OCI-LY1 (cell line): ENCODE data around the gene HMGA1.

Source experiments
- H2AFZ ChIP-seq: fragments of 200-600 bp; sonication (generic), shearing (Covaris generic); 2 replicates; pipeline ENCODE4 v1.6.0; 2014; ENCODE audit warnings: antibody characterized with exemption, mild to moderate bottlenecking, low read length
- H3F3A ChIP-seq: fragments of 200-600 bp; sonication (generic), shearing (Covaris generic); 2 replicates; pipeline ENCODE4 v1.6.0; 2014; ENCODE audit warnings: mild to moderate bottlenecking, antibody characterized with exemption, low read length, moderate library complexity; ENCODE audit not compliant: insufficient read depth
- H3K27ac ChIP-seq: fragments of 200-600 bp; sonication (generic); 2 replicates; pipeline ENCODE4 v1.5.1; 2014; ENCODE audit warnings: low read length, mixed run types, mild to moderate bottlenecking, low read depth; ENCODE audit not compliant: poor library complexity, severe bottlenecking
- H3K27me3 ChIP-seq: fragments of 200-600 bp; sonication (generic); 2 replicates; pipeline ENCODE4 v1.6.0; 2014; ENCODE audit warnings: antibody characterized with exemption, mild to moderate bottlenecking, low read length, moderate library complexity; ENCODE audit not compliant: insufficient read depth
- H3K36me3 ChIP-seq: fragments of 200-600 bp; sonication (generic); 2 replicates; pipeline ENCODE4 v1.6.1; 2014; ENCODE audit warnings: mild to moderate bottlenecking, antibody characterized with exemption, low read length, moderate library complexity, mixed read lengths; ENCODE audit not compliant: insufficient read depth
- H3K4me1 ChIP-seq: fragments of 200-600 bp; sonication (generic); 2 replicates; pipeline ENCODE4 v1.5.1; 2014; ENCODE audit warnings: mild to moderate bottlenecking, low read length, moderate library complexity; ENCODE audit not compliant: insufficient read depth, severe bottlenecking
- H3K4me2 ChIP-seq: fragments of 200-600 bp; sonication (generic), shearing (Covaris generic); 2 replicates; pipeline ENCODE4 v1.6.1; 2014; ENCODE audit warnings: low read length
- H3K4me3 ChIP-seq: fragments of 200-600 bp; sonication (generic); 2 replicates; pipeline ENCODE4 v1.5.1; 2014; ENCODE audit warnings: low read length, low read depth, mild to moderate bottlenecking, mixed read lengths; ENCODE audit not compliant: poor library complexity, severe bottlenecking
- H3K79me2 ChIP-seq: fragments of 200-600 bp; shearing (Covaris generic); 2 replicates; pipeline ENCODE4 v1.6.1; 2016; ENCODE audit warnings: mixed run types, low read length, mixed read lengths; ENCODE audit not compliant: insufficient read depth
- H3K9ac ChIP-seq: fragments of 200-600 bp; sonication (generic), shearing (Covaris generic); 2 replicates; pipeline ENCODE4 v1.6.1; 2014; ENCODE audit warnings: mild to moderate bottlenecking, low read length, mixed read lengths
- H3K9me2 ChIP-seq: fragments of 200-600 bp; sonication (generic), shearing (Covaris generic); 2 replicates; pipeline ENCODE4 v1.6.1; 2014; ENCODE audit warnings: low read depth, mild to moderate bottlenecking, low read length, mixed read lengths
- H3K9me3 ChIP-seq: fragments of 200-600 bp; shearing (Covaris generic); 2 replicates; pipeline ENCODE4 v1.6.1; 2014; ENCODE audit warnings: low read length, mixed read lengths
- H4K20me1 ChIP-seq: fragments of 200-600 bp; sonication (generic), shearing (Covaris generic); 2 replicates; pipeline ENCODE4 v1.6.0; 2016; ENCODE audit warnings: mild to moderate bottlenecking, low read length; ENCODE audit not compliant: insufficient read depth
- EZH2 ChIP-seq: fragments of 200-600 bp; sonication (generic), shearing (Covaris generic); IDR thresholded peaks from 2 replicates; pipeline ENCODE4 v1.8.0; 2017; ENCODE audit warnings: borderline replicate concordance, mixed run types, mild to moderate bottlenecking, antibody characterized with exemption, low read length, moderate library complexity, mixed read lengths
- TF ChIP-seq, protein P1 (sequence below): fragments of 200-600 bp; sonication (generic), shearing (Covaris generic); IDR thresholded peaks from 2 replicates; pipeline ENCODE4 v1.5.1; 2017; ENCODE audit warnings: mild to moderate bottlenecking, antibody characterized with exemption, low read length, moderate library complexity, mixed read lengths

Gene HMGA1

DNA sequence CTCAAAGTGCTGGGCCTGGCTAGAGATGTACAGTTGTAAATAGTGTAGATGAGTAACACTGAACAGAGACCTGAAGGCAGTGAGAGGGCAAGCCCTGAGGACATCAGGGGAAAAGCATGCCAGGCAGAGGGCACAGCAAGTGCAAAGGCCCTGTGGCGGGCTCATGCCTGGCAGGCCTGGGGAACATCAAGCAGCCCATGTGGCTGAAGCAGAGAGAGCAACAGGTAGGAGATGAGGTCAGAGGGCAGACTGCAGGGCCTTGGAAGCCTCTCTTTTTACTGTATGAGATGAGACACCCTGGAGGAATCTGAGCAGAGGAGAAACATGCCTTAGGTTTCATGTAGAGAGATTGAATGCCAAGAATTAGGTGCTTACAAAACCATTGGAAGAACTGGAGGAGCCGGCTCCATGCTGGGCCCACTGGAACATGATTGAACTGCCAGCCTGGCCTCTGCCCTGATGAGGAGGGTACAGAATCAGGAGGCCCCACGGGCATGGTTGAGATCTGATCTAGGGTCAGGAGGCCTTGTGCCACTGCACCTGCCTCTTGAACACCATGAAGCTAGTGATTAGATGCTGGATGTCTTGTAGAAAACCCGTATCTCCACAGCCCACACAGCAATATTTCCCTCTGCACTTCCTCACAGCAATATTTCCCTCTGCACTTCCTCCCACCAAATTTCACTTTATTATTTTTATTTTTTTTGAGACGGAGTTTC is 5.9 kb upstream of the HMGA1 start:
- H3K79me2 ChIP-seq, result no peaks in the 10 kb centered on the region
- no peaks in the 10 kb centered on the region for H3K27me3 ChIP-seq
- no peak overlapping the region for H3K27ac ChIP-seq
- no peaks in the 10 kb centered on the region; the same call in 1 of the 2 replicates for H3F3A ChIP-seq
- H2AFZ ChIP-seq, result no peak overlapping the region
- no peak overlapping the region for H3K9ac ChIP-seq
- no peak for TF ChIP-seq EZH2
- TF ChIP-seq, protein P1, sequence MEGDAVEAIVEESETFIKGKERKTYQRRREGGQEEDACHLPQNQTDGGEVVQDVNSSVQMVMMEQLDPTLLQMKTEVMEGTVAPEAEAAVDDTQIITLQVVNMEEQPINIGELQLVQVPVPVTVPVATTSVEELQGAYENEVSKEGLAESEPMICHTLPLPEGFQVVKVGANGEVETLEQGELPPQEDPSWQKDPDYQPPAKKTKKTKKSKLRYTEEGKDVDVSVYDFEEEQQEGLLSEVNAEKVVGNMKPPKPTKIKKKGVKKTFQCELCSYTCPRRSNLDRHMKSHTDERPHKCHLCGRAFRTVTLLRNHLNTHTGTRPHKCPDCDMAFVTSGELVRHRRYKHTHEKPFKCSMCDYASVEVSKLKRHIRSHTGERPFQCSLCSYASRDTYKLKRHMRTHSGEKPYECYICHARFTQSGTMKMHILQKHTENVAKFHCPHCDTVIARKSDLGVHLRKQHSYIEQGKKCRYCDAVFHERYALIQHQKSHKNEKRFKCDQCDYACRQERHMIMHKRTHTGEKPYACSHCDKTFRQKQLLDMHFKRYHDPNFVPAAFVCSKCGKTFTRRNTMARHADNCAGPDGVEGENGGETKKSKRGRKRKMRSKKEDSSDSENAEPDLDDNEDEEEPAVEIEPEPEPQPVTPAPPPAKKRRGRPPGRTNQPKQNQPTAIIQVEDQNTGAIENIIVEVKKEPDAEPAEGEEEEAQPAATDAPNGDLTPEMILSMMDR, result no peak
- no peak overlapping the region for H3K4me3 ChIP-seq
- H3K36me3 ChIP-seq, result no peaks in the 10 kb centered on the region
- H3K4me1 ChIP-seq, result peaks cover 26% of the 10 kb centered on the region
- no peaks in the 10 kb centered on the region for H3K9me2 ChIP-seq
- H4K20me1 ChIP-seq, result no peaks in the 10 kb centered on the region
- H3K9me3 ChIP-seq, result no peaks in the 10 kb centered on the region
- H3K4me2 ChIP-seq, result no peak overlapping the region

DNA sequence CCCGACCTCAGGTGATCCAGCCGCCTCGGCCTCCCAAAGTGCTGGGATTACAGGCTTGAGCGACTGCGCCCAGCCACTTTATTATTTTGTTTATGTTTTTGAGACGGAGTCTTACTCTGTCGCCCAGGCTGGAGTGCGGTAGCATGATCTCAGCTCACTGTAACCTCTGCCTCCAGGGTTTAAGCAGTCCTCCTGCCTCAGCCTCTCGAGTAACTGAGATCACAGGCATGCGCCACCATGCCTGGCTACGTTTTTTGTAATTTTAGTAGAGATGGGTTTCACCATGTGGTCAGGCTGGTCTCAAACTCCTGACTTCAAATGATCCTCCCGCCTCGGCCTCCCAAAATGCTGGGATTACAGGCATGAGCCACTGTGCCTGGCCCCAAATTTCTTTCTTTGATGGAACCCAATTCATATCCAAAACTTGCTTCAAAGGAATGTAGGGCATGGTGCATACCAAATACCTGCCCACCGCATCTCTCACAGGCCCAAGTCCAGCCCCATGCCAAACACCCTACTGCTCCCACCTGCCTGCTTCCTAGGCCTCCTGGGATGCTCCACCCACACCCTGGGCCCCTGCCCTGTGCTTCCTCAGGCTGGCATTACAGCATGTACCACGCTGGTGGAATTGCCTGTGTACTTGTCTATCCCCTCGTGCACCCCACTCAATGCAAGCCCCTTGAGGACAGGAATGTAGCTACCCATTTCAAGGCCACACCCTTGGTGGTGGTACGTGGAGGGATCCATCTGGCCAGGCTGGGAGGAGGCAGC is 4.9 kb upstream of the HMGA1 start:
- Histone ChIP-seq H2AFZ (no peak overlapping the region), H3K9ac (no peak overlapping the region), H3K4me1 (peaks cover 32% of the 10 kb centered on the region), H3K27me3 (no peaks in the 10 kb centered on the region), H3K27ac (no peak overlapping the region), H3K9me3 (no peaks in the 10 kb centered on the region), H3K36me3 (no peaks in the 10 kb centered on the region), H3F3A (no peaks in the 10 kb centered on the region; the same call in 1 of the 2 replicates), H3K79me2 (no peaks in the 10 kb centered on the region), H3K9me2 (no peaks in the 10 kb centered on the region), H3K4me2 (no peak overlapping the region), H3K4me3 (no peak overlapping the region), H4K20me1 (no peaks in the 10 kb centered on the region)
- TF ChIP-seq, protein P1, result no peak
- no peak for TF ChIP-seq EZH2

DNA sequence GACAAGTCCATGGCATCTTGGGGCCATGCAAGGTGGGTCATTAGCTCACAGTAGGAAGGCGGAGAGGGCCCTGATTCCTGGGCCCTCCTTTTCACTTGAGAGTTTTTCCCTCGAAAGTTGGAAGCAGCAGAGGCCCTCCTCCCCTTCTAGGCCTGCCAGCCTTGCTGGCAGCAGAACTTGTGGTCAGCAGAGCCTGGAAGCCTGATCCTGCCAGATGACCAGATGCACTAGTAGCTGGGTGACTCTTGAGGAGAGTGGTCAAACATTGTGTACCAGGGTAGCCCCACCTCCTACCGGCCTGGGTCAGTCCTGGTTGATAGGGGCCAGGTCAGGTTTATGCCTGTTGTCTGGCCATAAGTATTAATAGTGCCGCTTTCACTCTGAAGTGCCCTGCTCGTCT is 3.8 kb upstream of the HMGA1 start:
- H3K27me3 ChIP-seq, result no peaks in the 10 kb centered on the region
- peaks cover 22% of the 10 kb centered on the region for H3K4me1 ChIP-seq
- H3K4me2 ChIP-seq, result no peak overlapping the region
- H3K27ac ChIP-seq, result no peak overlapping the region
- H4K20me1 ChIP-seq, result no peaks in the 10 kb centered on the region
- no peaks in the 10 kb centered on the region for H3K9me2 ChIP-seq
- no peak overlapping the region for H2AFZ ChIP-seq
- H3K9me3 ChIP-seq, result no peaks in the 10 kb centered on the region
- no peaks in the 10 kb centered on the region; the same call in 1 of the 2 replicates for H3F3A ChIP-seq
- H3K36me3 ChIP-seq, result peaks cover 4% of the 10 kb centered on the region
- H3K4me3 ChIP-seq, result no peak overlapping the region
- no peak for TF ChIP-seq EZH2
- TF ChIP-seq, protein P1, result no peak
- H3K9ac ChIP-seq, result no peak overlapping the region
- peaks cover 4% of the 10 kb centered on the region for H3K79me2 ChIP-seq
